Activated gamma-delta T cell (primary cell): Measurements from ENCODE around the gene NEK5.
"Not testable (repeated sequence)": the region's sequence is repeated elsewhere in the genome, so short reads cannot be mapped to it uniquely, and the experiment has no call there.

Experiments
- DNase-seq: peaks from one replicate; lab custom pipeline; 2025; lab: John Stamatoyannopoulos, UW
- total RNA-seq, 2 donors: gene quantifications; one replicate each; lab custom pipeline; 2026; lab: John Stamatoyannopoulos, UW

The NEK5 gene
- total RNA-seq: 0.20 to 0.57 reads per million in 2 donors

GRCh38 chr13:52128714-52129700 is at the start of gene NEK5:
NEK5 (minus strand) TSS chr13:52129073; CDS start chr13:52127482, 1,591 bp downstream.
- DNase-seq: peak; percentile 16

- no peak for DNase-seq
Observed at GRCh38 chr13:52177276-52177675, 48.4 kb upstream of the NEK5 start.

- not testable (repeated sequence) for DNase-seq
Observed at GRCh38 chr13:52173970-52174369, 45.1 kb upstream of the NEK5 start.

GRCh38 chr13:52173373-52173772 is 44.5 kb upstream of the NEK5 start:
- no peak for DNase-seq

- DNase-seq: not testable (repeated sequence)
Observed at GRCh38 chr13:52171686-52172085, 42.8 kb upstream of the NEK5 start.

GRCh38 chr13:52170828-52171391 is 42.0 kb upstream of the NEK5 start:
- not testable (repeated sequence) for DNase-seq

- no peak for DNase-seq
Observed at GRCh38 chr13:52169839-52170238, 41.0 kb upstream of the NEK5 start.

- DNase-seq: no peak
Observed at GRCh38 chr13:52165411-52165810, 36.5 kb upstream of the NEK5 start.

GRCh38 chr13:52164989-52165388 is 36.1 kb upstream of the NEK5 start:
- no peak for DNase-seq

- DNase-seq: not testable (repeated sequence)
Observed at GRCh38 chr13:52163878-52164277, 35.0 kb upstream of the NEK5 start.

- no peak for DNase-seq
Observed at GRCh38 chr13:52162279-52163101, 33.6 kb upstream of the NEK5 start.

GRCh38 chr13:52161181-52161646 is 32.3 kb upstream of the NEK5 start:
- DNase-seq: no peak

- no peak for DNase-seq
Observed at GRCh38 chr13:52160506-52160905, 31.6 kb upstream of the NEK5 start.

- no peak for DNase-seq
Observed at GRCh38 chr13:52160053-52160452, 31.2 kb upstream of the NEK5 start.

GRCh38 chr13:52159159-52159982 is 30.5 kb upstream of the NEK5 start, which contains the start of gene NEK3:
NEK3 (minus strand) TSS chr13:52159597; CDS start chr13:52156191, 3,406 bp downstream.
- peak; percentile 47 for DNase-seq

GRCh38 chr13:52158629-52159158 is 29.8 kb upstream of the NEK5 start:
- DNase-seq: no peak

- DNase-seq: no peak
Observed at GRCh38 chr13:52156724-52157261, 27.9 kb upstream of the NEK5 start.

- DNase-seq: no peak
Observed at GRCh38 chr13:52155177-52155576, 26.3 kb upstream of the NEK5 start.

- no peak for DNase-seq
Observed at GRCh38 chr13:52147225-52147624, 18.4 kb upstream of the NEK5 start.

- no peak for DNase-seq
Observed at GRCh38 chr13:52141299-52141698, 12.4 kb upstream of the NEK5 start.
